GM06990 (cell line): ENCODE data around the gene LRRC7.

Experiments
- DNase-seq: peaks from one replicate; pipeline ENCODE4 v3.0.0-alpha.2; 2011; ENCODE audit not compliant: insufficient read length; ENCODE audit errors: extremely low read depth
- H3K27me3 ChIP-seq: replicated peaks from 2 replicates; pipeline ENCODE4 v1.6.0; 2011; ENCODE audit warnings: low read length; ENCODE audit not compliant: control insufficient read depth, insufficient read depth
- H3K36me3 ChIP-seq: 2 replicates; pipeline ENCODE4 v1.5.1; 2011; ENCODE audit warnings: low read length; ENCODE audit not compliant: control insufficient read depth, insufficient read depth
- H3K4me3 ChIP-seq: replicated peaks from 2 replicates; pipeline ENCODE4 v1.5.1; 2011; ENCODE audit warnings: low read depth, mild to moderate bottlenecking, control low read depth, low read length
- TF ChIP-seq, protein P1 (sequence below): IDR thresholded peaks from 2 replicates; pipeline ENCODE4 v1.5.1; 2011; ENCODE audit warnings: low read length, control low read depth, mild to moderate bottlenecking, inconsistent platforms; ENCODE audit not compliant: insufficient read depth, poor library complexity, severe bottlenecking

LRRC7 gene

DNA sequence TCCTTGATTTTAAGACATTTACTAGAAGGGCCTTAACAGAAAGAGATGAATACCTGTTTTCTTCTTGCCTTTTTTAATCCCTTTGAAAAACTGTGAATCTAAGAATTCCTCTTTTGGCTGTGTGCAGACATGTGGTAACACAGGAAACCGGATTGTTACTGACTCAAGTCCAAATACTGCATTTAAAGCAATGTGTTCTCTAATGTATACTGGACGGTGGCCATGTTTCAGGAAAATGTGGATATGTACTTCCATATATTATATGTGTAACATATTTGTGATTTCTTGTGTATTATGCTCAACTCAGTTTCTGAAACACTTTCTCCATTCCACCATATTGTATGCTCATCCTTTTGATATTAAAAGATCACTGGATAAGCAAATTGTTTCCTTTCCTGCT is 185.1 kb downstream of the LRRC7 start:
- Histone ChIP-seq H3K4me3 (no peak overlapping the region), H3K27me3 (no peaks in the 10 kb centered on the region), H3K36me3 (no peaks in the 10 kb centered on the region)
- TF ChIP-seq, protein P1, sequence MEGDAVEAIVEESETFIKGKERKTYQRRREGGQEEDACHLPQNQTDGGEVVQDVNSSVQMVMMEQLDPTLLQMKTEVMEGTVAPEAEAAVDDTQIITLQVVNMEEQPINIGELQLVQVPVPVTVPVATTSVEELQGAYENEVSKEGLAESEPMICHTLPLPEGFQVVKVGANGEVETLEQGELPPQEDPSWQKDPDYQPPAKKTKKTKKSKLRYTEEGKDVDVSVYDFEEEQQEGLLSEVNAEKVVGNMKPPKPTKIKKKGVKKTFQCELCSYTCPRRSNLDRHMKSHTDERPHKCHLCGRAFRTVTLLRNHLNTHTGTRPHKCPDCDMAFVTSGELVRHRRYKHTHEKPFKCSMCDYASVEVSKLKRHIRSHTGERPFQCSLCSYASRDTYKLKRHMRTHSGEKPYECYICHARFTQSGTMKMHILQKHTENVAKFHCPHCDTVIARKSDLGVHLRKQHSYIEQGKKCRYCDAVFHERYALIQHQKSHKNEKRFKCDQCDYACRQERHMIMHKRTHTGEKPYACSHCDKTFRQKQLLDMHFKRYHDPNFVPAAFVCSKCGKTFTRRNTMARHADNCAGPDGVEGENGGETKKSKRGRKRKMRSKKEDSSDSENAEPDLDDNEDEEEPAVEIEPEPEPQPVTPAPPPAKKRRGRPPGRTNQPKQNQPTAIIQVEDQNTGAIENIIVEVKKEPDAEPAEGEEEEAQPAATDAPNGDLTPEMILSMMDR, result no peak
- DNase-seq, result no peak

DNA sequence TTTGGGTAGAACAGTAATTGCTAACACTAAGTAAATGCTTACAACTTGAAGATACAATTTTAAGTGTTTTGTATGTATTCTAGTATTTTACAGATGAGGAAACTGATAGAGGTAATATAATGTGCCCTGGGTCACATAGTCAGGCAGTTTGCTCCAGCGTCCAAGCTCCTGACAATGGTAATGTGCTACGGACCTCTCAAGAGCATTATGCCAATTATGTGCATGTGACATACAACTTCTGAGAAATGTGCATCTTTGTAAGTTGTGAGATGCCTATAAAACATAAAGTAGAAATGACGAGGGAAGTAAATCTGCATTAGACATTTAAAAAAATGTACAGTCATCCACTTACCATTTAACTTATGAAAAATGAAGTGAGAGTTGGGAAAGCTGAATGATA is 186.8 kb downstream of the LRRC7 start:
- TF ChIP-seq, protein P1, result no peak
- no peak for DNase-seq
- Histone ChIP-seq H3K27me3 (no peaks in the 10 kb centered on the region), H3K36me3 (no peaks in the 10 kb centered on the region), H3K4me3 (no peak overlapping the region)

DNA sequence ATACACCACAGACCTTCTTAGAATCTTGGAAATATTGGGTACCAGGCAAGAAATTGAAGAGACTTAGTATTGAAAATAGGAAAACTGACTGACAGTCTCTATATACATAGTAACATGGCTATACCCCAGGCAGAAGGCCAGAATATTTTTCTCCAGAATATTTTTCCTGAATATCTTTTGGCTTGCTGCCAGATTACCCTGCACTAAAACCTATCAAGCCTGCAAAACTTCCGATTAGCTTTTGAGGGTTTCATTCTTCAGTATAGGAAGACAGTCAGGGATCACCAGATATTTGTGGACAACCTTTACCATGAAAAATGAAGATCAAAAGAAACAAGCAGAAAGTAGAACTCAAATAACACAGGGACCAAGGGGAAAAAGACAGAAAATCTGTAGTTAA is 187.9 kb downstream of the LRRC7 start:
- DNase-seq, result no peak
- Histone ChIP-seq H3K4me3 (no peak overlapping the region), H3K27me3 (no peaks in the 10 kb centered on the region), H3K36me3 (no peaks in the 10 kb centered on the region)
- TF ChIP-seq, protein P1, result no peak

DNA sequence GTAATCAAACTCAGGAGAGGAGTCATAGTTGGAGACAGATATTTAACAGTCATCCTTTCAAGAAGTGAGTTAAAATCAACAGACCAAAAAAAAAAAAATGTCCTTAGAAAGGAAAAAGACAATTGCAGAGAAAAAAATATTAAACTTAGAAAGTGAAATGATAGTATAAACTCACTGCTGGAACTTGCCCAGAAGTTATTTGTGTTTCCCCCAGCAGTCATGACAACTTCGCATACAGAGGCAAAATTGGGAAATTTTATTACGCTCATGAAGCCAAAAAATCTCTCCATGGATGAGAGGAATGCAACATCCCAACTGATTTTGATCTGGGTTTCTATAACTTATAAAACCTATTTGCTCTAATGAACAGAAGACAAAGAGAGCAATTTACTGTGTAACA is 198.2 kb downstream of the LRRC7 start:
- no peak for DNase-seq
- Histone ChIP-seq H3K27me3 (no peaks in the 10 kb centered on the region), H3K36me3 (no peaks in the 10 kb centered on the region), H3K4me3 (no peak overlapping the region)
- TF ChIP-seq, protein P1, result no peak

GRCh38 chr1:69766431-69767180 is 198.9 kb downstream of the LRRC7 start:
- DNase-seq, result no peak
- Histone ChIP-seq H3K4me3 (no peak overlapping the region), H3K36me3 (no peaks in the 10 kb centered on the region), H3K27me3 (no peaks in the 10 kb centered on the region)
- TF ChIP-seq, protein P1, result no peak

DNA sequence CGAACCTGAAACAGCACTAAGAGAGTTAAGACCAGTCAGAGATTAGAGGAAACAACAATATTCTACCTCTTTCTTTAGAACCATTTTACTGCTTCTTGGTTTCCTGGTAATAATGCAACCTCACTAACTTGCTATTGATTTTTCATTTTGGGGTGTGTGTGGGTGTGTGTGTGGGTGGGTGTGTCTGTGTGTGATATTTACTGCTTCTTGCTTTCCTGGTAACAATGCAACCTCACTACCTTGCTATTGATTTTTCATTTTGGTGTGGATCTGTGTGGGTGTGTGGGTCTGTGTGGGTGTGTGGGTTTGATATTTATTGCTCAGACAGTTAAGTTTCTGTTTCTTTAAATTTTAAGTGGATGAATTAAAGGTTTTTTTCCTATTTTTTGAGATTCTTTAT is 208.8 kb downstream of the LRRC7 start:
- H3K36me3 ChIP-seq, result no peaks in the 10 kb centered on the region
- H3K4me3 ChIP-seq, result no peak overlapping the region
- DNase-seq, result no peak
- TF ChIP-seq, protein P1, result no peak
- H3K27me3 ChIP-seq, result no peaks in the 10 kb centered on the region
